WTC11 (cell line): ENCODE measurements around the gene TMEM40.

Experiments used
- ATF1 ChIP-seq: sonication (generic); formaldehyde crosslinking; IDR thresholded peaks from 2 replicates; pipeline ENCODE4 v1.8.1; 2023; ENCODE audit warnings: mild to moderate bottlenecking, moderate library complexity, missing genetic modification reagents
- CBFB ChIP-seq: sonication (generic); formaldehyde crosslinking; IDR thresholded peaks from 2 replicates; pipeline ENCODE4 v1.8.1; 2022; ENCODE audit warnings: mild to moderate bottlenecking, low read depth, missing genetic modification reagents
- ESRRA ChIP-seq: sonication (generic); formaldehyde crosslinking; IDR thresholded peaks from 2 replicates; pipeline ENCODE4 v1.8.1; 2022; ENCODE audit warnings: mild to moderate bottlenecking, missing genetic modification reagents, borderline replicate concordance
- FOXK1 ChIP-seq: sonication (generic); formaldehyde crosslinking; IDR thresholded peaks from 2 replicates; pipeline ENCODE4 v1.8.0; 2022; ENCODE audit warnings: mild to moderate bottlenecking, moderate library complexity, missing genetic modification reagents
- JUN ChIP-seq: sonication (generic); formaldehyde crosslinking; IDR thresholded peaks from 2 replicates; pipeline ENCODE4 v1.8.0; 2023; ENCODE audit warnings: mild to moderate bottlenecking, missing genetic modification reagents
- MYBL2 ChIP-seq: sonication (generic); formaldehyde crosslinking; IDR thresholded peaks from 2 replicates; pipeline ENCODE4 v1.8.1; 2023; ENCODE audit warnings: mild to moderate bottlenecking, moderate library complexity, missing genetic modification reagents
- NFYB ChIP-seq: sonication (generic); formaldehyde crosslinking; conservative IDR thresholded peaks from 2 replicates; pipeline ENCODE4 v1.8.0; 2022; ENCODE audit warnings: low read depth, missing genetic modification reagents
- RORB ChIP-seq: fragments of 250-450 bp; sonication (Bioruptor Pico); IDR thresholded peaks from 2 replicates; pipeline ENCODE4 v1.9.0; 2021; ENCODE audit warnings: mild to moderate bottlenecking
- TF ChIP-seq, protein P1 (sequence below): fragments of 200-600 bp; IDR thresholded peaks from 2 replicates; pipeline ENCODE4 v1.8.0; 2022; ENCODE audit warnings: antibody characterized with exemption
- TF ChIP-seq, protein P2 (sequence below): sonication (generic); formaldehyde crosslinking; IDR thresholded peaks from 2 replicates; pipeline ENCODE4 v1.8.1; 2022; ENCODE audit warnings: low read depth, missing genetic modification reagents, borderline replicate concordance
- TF ChIP-seq, protein P3 (sequence below): sonication (generic); formaldehyde crosslinking; IDR thresholded peaks from 2 replicates; pipeline ENCODE4 v1.8.1; 2023; ENCODE audit warnings: mild to moderate bottlenecking, missing genetic modification reagents, moderate library complexity
- TF ChIP-seq, protein P4 (sequence below): sonication (generic); formaldehyde crosslinking; IDR thresholded peaks from 2 replicates; pipeline ENCODE4 v1.8.0; 2022; ENCODE audit warnings: mild to moderate bottlenecking, missing genetic modification reagents
- TF ChIP-seq, protein P5 (sequence below): sonication (generic); formaldehyde crosslinking; IDR thresholded peaks from 2 replicates; pipeline ENCODE4 v1.8.1; 2022; ENCODE audit warnings: mild to moderate bottlenecking, moderate library complexity, missing genetic modification reagents
- TF ChIP-seq, protein P6 (sequence below): sonication (generic); formaldehyde crosslinking; conservative IDR thresholded peaks from 2 replicates; pipeline ENCODE4 v1.8.1; 2022; ENCODE audit warnings: mild to moderate bottlenecking, missing genetic modification reagents

DNA sequence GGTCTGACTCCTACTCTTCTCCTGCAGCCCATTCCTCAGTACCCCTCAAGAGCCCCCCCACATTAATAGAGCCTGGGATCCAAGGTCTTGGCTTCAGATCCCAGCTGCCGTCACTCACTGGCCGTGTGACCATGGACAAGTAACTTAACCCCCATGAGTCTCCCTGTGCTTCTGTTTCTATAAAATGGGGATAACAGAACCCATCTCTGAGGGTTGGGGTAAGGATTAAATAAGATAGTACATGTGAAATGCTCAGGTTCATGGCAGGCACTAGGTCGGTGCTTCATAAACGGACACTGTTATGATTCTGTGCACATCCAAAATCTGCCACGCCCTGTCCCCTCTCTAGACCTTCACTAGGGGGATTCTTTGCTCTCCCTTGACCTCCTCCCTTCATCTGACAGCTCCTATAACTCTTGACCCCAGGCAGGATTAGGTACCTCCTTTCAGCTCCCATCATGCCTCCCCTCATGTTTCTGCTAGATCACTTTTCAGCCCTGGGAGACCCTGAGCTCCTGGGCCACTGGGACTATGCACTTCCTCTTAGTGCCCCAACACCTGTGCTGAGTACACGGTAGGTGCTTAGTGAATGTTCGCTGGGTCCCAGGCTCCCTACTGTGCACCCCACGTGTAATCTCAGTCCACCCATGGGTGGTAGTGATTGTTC, 39.0 kb upstream of the TMEM40 start:
- TF ChIP-seq, protein P1, sequence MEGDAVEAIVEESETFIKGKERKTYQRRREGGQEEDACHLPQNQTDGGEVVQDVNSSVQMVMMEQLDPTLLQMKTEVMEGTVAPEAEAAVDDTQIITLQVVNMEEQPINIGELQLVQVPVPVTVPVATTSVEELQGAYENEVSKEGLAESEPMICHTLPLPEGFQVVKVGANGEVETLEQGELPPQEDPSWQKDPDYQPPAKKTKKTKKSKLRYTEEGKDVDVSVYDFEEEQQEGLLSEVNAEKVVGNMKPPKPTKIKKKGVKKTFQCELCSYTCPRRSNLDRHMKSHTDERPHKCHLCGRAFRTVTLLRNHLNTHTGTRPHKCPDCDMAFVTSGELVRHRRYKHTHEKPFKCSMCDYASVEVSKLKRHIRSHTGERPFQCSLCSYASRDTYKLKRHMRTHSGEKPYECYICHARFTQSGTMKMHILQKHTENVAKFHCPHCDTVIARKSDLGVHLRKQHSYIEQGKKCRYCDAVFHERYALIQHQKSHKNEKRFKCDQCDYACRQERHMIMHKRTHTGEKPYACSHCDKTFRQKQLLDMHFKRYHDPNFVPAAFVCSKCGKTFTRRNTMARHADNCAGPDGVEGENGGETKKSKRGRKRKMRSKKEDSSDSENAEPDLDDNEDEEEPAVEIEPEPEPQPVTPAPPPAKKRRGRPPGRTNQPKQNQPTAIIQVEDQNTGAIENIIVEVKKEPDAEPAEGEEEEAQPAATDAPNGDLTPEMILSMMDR: no peak
- TF ChIP-seq JUN (CRISPR knock-in tag) (no peak), CBFB (CRISPR knock-in tag) (no peak), ESRRA (CRISPR knock-in tag) (no peak), ATF1 (no peak), RORB (no peak), MYBL2 (no peak), NFYB (no peak), FOXK1 (CRISPR knock-in tag) (no peak)
- TF ChIP-seq, protein P2, sequence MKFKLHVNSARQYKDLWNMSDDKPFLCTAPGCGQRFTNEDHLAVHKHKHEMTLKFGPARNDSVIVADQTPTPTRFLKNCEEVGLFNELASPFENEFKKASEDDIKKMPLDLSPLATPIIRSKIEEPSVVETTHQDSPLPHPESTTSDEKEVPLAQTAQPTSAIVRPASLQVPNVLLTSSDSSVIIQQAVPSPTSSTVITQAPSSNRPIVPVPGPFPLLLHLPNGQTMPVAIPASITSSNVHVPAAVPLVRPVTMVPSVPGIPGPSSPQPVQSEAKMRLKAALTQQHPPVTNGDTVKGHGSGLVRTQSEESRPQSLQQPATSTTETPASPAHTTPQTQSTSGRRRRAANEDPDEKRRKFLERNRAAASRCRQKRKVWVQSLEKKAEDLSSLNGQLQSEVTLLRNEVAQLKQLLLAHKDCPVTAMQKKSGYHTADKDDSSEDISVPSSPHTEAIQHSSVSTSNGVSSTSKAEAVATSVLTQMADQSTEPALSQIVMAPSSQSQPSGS (CRISPR knock-in tag): no peak
- TF ChIP-seq, protein P3, sequence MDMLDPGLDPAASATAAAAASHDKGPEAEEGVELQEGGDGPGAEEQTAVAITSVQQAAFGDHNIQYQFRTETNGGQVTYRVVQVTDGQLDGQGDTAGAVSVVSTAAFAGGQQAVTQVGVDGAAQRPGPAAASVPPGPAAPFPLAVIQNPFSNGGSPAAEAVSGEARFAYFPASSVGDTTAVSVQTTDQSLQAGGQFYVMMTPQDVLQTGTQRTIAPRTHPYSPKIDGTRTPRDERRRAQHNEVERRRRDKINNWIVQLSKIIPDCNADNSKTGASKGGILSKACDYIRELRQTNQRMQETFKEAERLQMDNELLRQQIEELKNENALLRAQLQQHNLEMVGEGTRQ (CRISPR knock-in tag): no peak
- TF ChIP-seq, protein P4, sequence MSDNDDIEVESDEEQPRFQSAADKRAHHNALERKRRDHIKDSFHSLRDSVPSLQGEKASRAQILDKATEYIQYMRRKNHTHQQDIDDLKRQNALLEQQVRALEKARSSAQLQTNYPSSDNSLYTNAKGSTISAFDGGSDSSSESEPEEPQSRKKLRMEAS: no peak
- TF ChIP-seq, protein P5, sequence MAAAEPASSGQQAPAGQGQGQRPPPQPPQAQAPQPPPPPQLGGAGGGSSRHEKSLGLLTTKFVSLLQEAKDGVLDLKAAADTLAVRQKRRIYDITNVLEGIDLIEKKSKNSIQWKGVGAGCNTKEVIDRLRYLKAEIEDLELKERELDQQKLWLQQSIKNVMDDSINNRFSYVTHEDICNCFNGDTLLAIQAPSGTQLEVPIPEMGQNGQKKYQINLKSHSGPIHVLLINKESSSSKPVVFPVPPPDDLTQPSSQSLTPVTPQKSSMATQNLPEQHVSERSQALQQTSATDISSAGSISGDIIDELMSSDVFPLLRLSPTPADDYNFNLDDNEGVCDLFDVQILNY: no peak
- TF ChIP-seq, protein P6, sequence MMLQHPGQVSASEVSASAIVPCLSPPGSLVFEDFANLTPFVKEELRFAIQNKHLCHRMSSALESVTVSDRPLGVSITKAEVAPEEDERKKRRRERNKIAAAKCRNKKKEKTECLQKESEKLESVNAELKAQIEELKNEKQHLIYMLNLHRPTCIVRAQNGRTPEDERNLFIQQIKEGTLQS: no peak
